ENCODE measurements around the gene ZNF382. TPM values are rescaled to one million over a fixed set of nuclear protein-coding genes. Genes with fewer than 3 reads are reported as not detected.

The ZNF382 gene
- total RNA-seq, 2 experiments from 2014 or later, result 10.1 to 10.8 TPM

GRCh38 chr19:36604656-36605100, 435 bp upstream of the ZNF382 start:
- DNase-seq (peak; percentile 94), ATAC-seq (peak; percentile 94)
- TF ChIP-seq, protein P1, sequence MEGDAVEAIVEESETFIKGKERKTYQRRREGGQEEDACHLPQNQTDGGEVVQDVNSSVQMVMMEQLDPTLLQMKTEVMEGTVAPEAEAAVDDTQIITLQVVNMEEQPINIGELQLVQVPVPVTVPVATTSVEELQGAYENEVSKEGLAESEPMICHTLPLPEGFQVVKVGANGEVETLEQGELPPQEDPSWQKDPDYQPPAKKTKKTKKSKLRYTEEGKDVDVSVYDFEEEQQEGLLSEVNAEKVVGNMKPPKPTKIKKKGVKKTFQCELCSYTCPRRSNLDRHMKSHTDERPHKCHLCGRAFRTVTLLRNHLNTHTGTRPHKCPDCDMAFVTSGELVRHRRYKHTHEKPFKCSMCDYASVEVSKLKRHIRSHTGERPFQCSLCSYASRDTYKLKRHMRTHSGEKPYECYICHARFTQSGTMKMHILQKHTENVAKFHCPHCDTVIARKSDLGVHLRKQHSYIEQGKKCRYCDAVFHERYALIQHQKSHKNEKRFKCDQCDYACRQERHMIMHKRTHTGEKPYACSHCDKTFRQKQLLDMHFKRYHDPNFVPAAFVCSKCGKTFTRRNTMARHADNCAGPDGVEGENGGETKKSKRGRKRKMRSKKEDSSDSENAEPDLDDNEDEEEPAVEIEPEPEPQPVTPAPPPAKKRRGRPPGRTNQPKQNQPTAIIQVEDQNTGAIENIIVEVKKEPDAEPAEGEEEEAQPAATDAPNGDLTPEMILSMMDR (IDR thresholded peaks at IDR 0.05), result no peak
- Mint-ChIP-seq H3K4me1 (ENCODE audit: low read depth) (peaks cover 21% of the 10 kb centered on the region), H3K36me3 (ENCODE audit: low read depth) (peaks cover 44% of the 10 kb centered on the region), H3K27me3 (no peaks in the 10 kb centered on the region), H3K9me3 (peaks cover 8% of the 10 kb centered on the region), H3K27ac (peak overlapping the region; percentile 98), H3K4me3 (peak overlapping the region; percentile 98)
- CTCF ChIA-PET, result no interaction called here
- intact Hi-C loops (cut with micrococcal nuclease), result no loop called here
- POLR2A ChIA-PET, result interaction anchor here (0.6 to 2.9 kb wide), 15 partner anchors 9 to 990 kb away, joined by 3 to 15 read pairs (median 4); partner anchors contain the start of genes ZNF146, ZNF461, ZNF529 and ZNF540

DNA sequence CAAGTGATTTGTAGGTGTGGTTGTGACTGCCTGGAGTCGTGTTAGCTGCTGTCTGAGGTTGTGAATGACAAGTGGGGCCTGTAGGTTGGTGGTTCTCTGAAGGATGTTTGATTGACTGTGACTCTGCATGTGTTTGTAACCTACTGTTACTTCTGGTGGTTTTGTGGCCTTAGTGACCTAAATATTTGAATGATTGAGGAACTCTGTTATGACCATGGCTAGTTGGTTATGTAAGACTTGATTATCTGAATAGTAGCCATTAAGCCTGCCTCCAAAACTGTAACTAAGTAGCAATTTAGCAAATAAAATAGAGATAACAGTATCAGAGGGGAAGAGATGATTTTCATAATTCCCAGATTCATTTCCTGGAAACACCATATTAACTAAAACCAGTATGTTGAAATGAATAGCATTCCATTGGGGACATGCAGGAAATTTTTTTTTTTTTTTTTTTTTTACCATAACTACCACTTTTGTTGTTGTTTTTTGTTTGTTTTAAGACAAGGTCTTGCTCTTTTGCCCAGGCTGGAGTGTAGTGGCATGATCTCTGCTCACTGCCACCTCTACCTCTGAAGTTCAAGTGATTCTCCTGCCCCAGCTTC, 865 bp downstream of the ZNF382 start:
- intact Hi-C loops (cut with micrococcal nuclease), result no loop called here
- Mint-ChIP-seq H3K36me3 (ENCODE audit: low read depth) (peaks cover 52% of the 10 kb centered on the region), H3K4me1 (ENCODE audit: low read depth) (peaks cover 21% of the 10 kb centered on the region), H3K27ac (peak overlapping the region; percentile 98), H3K9me3 (peaks cover 10% of the 10 kb centered on the region), H3K4me3 (peak overlapping the region; percentile 98), H3K27me3 (no peaks in the 10 kb centered on the region)
- DNase-seq (no peak), ATAC-seq (peak; percentile 19)
- ChIA-PET POLR2A (interaction anchor here (1.0 to 2.9 kb wide), 7 partner anchors 20 to 117 kb away, joined by 3 to 15 read pairs (median 5); partner anchors contain the start of genes ZNF461, ZNF529 and ZNF566), CTCF (no interaction called here)
- TF ChIP-seq, protein P1 (IDR thresholded peaks at IDR 0.05), result no peak

DNA sequence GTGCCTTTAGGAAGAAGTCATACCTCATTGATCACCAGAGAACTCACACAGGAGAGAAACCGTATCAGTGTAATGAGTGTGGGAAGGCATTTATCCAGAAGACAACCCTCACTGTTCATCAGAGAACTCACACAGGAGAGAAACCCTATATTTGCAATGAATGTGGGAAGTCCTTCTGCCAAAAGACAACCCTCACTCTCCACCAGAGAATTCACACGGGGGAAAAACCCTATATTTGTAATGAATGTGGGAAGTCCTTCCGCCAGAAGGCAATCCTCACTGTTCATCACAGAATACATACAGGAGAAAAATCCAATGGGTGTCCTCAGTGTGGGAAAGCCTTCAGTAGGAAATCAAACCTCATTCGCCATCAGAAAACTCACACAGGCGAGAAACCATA, 21.9 kb downstream of the ZNF382 start:
- ChIA-PET CTCF (no interaction called here), POLR2A (no interaction called here)
- peaks cover 69% of the 10 kb centered on the region for H3K36me3 Mint-ChIP-seq (ENCODE audit: low read depth)
- H3K9me3 Mint-ChIP-seq, result peaks cover 63% of the 10 kb centered on the region
- no peaks in the 10 kb centered on the region for H3K27me3 Mint-ChIP-seq
- H3K4me1 Mint-ChIP-seq (ENCODE audit: low read depth), result no peaks in the 10 kb centered on the region
- H3K4me3 Mint-ChIP-seq, result no peak overlapping the region
- H3K27ac Mint-ChIP-seq, result no peak overlapping the region
- DNase-seq (no peak), ATAC-seq (no peak)
- intact Hi-C loops (cut with micrococcal nuclease), result no loop called here
- TF ChIP-seq, protein P1 (IDR thresholded peaks at IDR 0.05), result no peak

- TF ChIP-seq, protein P1 (IDR thresholded peaks at IDR 0.05), result no peak
- H3K9me3 Mint-ChIP-seq, result peaks cover 59% of the 10 kb centered on the region
- POLR2A ChIA-PET, result no interaction called here
- no peaks in the 10 kb centered on the region for H3K27me3 Mint-ChIP-seq
- DNase-seq (no peak), ATAC-seq (no peak)
- intact Hi-C loops (cut with micrococcal nuclease), result no loop called here
- H3K27ac Mint-ChIP-seq, result no peak overlapping the region
- CTCF ChIA-PET, result no interaction called here
- no peak overlapping the region for H3K4me3 Mint-ChIP-seq
- no peaks in the 10 kb centered on the region for H3K4me1 Mint-ChIP-seq (ENCODE audit: low read depth)
- H3K36me3 Mint-ChIP-seq (ENCODE audit: low read depth), result peaks cover 61% of the 10 kb centered on the region
These were observed 30.2 kb downstream of the ZNF382 start for GRCh38 chr19:36635342-36635741.

DNA sequence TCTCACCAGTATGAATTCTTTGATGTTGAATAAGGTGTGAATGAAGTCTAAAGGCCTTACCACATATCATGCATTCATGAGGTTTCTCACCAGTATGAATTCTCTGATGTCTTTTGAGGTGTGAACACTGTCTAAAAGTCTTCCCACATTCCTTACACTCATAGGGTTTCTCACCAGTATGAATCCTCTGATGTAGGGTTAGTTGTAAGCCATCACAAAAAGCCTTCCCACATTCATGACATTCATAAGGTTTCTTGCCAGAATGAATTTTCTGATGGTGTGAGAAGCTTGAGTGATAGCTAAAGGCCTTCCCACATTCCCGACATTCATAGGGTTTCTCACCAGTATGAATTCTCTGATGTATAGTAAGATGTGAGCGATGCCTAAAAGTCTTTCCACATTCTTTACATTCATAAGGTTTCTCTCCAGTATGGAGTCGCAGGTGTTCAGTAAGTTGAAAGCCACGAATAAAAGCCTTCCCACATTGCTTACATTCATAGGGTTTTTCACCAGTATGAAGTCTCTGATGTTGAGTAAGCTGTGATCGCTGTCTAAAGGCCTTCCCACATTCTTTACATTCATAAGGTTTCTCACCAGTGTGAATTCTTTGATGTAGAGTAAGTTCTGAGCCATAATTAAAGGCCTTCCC, 33.9 kb downstream of the ZNF382 start:
- TF ChIP-seq, protein P1 (IDR thresholded peaks at IDR 0.05), result no peak
- no peak for DNase-seq
- H3K36me3 Mint-ChIP-seq (ENCODE audit: low read depth), result peaks cover 68% of the 10 kb centered on the region
- no peak overlapping the region for H3K27ac Mint-ChIP-seq
- no peaks in the 10 kb centered on the region for H3K4me1 Mint-ChIP-seq (ENCODE audit: low read depth)
- peaks cover 62% of the 10 kb centered on the region for H3K9me3 Mint-ChIP-seq
- ChIA-PET CTCF (no interaction called here), POLR2A (interaction anchor here (1.0 kb wide), 1 partner anchor 16 kb away, joined by 3 read pairs; no protein-coding TSS in a partner anchor)
- intact Hi-C loops (cut with micrococcal nuclease), result no loop called here
- no peaks in the 10 kb centered on the region for H3K27me3 Mint-ChIP-seq
- H3K4me3 Mint-ChIP-seq, result no peak overlapping the region
- no peak for ATAC-seq

Measured in activated CD8-positive, alpha-beta T cell treated with anti-CD3 and anti-CD28 coated beads for 36 hours (primary cell).